Motor neuron (in vitro differentiated cells): ENCODE measurements around the gene MACROD2. TPM values are rescaled to one million over a fixed set of nuclear protein-coding genes. Genes with fewer than 3 reads are reported as not detected.

Experiments used
- ATAC-seq, 8 experiments: fragments of 200-7000 bp; cut with Tn5 transposase; replicated peaks in 6 of 8; 2 replicates each; pipeline ENCODE4 v1.8.0; 2021; ENCODE audit warnings: mild to moderate bottlenecking in 8 of 8, moderate library complexity in 8 of 8
- H3K27ac ChIP-seq, 2 donors: fragments of 250-450 bp; sonication (Bioruptor Pico); 2 replicates each; pipeline ENCODE4 v1.9.0; 2021; ENCODE audit warnings: antibody characterized with exemption in 2 of 2, mild to moderate bottlenecking in 2 of 2, moderate library complexity in 1 of 2
- H3K4me1 ChIP-seq, 2 donors: fragments of 250-450 bp; sonication (Bioruptor Pico); replicated peaks in 1 of 2; 2 replicates each; pipeline ENCODE4 v1.6.1; 2021; ENCODE audit warnings: antibody characterized with exemption in 2 of 2, mild to moderate bottlenecking in 2 of 2, moderate library complexity in 1 of 2
- H3K4me3 ChIP-seq, 5 donors: fragments of 250-450 bp; sonication (Bioruptor Pico); 2 replicates each; pipeline ENCODE4 v1.9.0; 2021; ENCODE audit warnings: antibody characterized with exemption in 5 of 5, mild to moderate bottlenecking in 5 of 5, moderate library complexity in 4 of 5
- WGBS, 10 experiments: fragments of 450-650 bp; shearing (Covaris generic); methylation state at CpG; one replicate each; pipeline ENCODE4 v1.0.0; 2022; 5-methylcytosine and 5-hydroxymethylcytosine counted together
- in situ Hi-C, 9 experiments: fragments of 400-800 bp; cut with MboI; loops; one replicate each; pipeline ENCODE4 v1.15.0; 2021; ENCODE audit warnings: low sequenced_read_pairs in 9 of 9, low pct_unique_long_range_greater_than_20kb in 2 of 9; ENCODE audit not compliant: unreplicated experiment in 9 of 9
- total RNA-seq, 8 experiments: library from RNA; unstranded; fragments of 300-600 nt; gene quantifications; 2 replicates each; pipeline versions ENCODE4 v1.2.3 to v1.2.4, GENCODE V29; 2022

Gene MACROD2
- total RNA-seq, 8 experiments from 2014 or later: 4.3 to 24.9 (median 10.4) TPM

- in situ Hi-C loops: no loop called here
- Histone ChIP-seq H3K27ac (no peak overlapping the region), H3K4me1 (no peaks in the 10 kb centered on the region), H3K4me3 (no peak overlapping the region)
- 48 to 90% (median 72%) methylated on average over 1 to 5 of the region's 5 CpGs for WGBS, 10 experiments
- no peak for ATAC-seq
Measured at GRCh38 chr20:14633507-14633906, 638.2 kb downstream of the MACROD2 start.

- H3K4me1 ChIP-seq: no peaks in the 10 kb centered on the region
- H3K4me3 ChIP-seq: no peak overlapping the region
- in situ Hi-C loops: no loop called here
- H3K27ac ChIP-seq: no peak overlapping the region
- peak in 2 of 8 experiments; percentile 17 to 57 for ATAC-seq
Measured at GRCh38 chr20:14634665-14635064, 639.3 kb downstream of the MACROD2 start.

- no peak overlapping the region for H3K27ac ChIP-seq
- no peak overlapping the region for H3K4me3 ChIP-seq
- in situ Hi-C loops: no loop called here
- ATAC-seq: no peak
- WGBS, 10 experiments: 26 to 100% (median 88%) methylated on average over 1 to 4 of the region's 4 CpGs; no CpG with 5 or more reads in 1 of the 10 experiments
- no peaks in the 10 kb centered on the region for H3K4me1 ChIP-seq
Measured at GRCh38 chr20:14637441-14637840, 642.1 kb downstream of the MACROD2 start.

GRCh38 chr20:14643146-14643545 is 647.8 kb downstream of the MACROD2 start:
- in situ Hi-C loops: no loop called here
- no peaks in the 10 kb centered on the region for H3K4me1 ChIP-seq
- H3K4me3 ChIP-seq: no peak overlapping the region
- no peak overlapping the region for H3K27ac ChIP-seq
- ATAC-seq: no peak

- 43 to 100% (median 75%) methylated on average over 1 of the region's 1 CpG; no CpG with 5 or more reads in 3 of the 10 experiments for WGBS, 10 experiments
Measured at GRCh38 chr20:14643556-14643955, 648.2 kb downstream of the MACROD2 start.

GRCh38 chr20:14644306-14645097 is 649.2 kb downstream of the MACROD2 start:
- no peaks in the 10 kb centered on the region for H3K4me1 ChIP-seq
- WGBS, 10 experiments: 49 to 95% (median 90%) methylated on average over 2 of the region's 2 CpGs; no CpG with 5 or more reads in 1 of the 10 experiments
- H3K4me3 ChIP-seq: no peak overlapping the region
- no peak overlapping the region for H3K27ac ChIP-seq
- in situ Hi-C loops: no loop called here
- no peak for ATAC-seq

More at GRCh38 chr20:14643556-14643955, 648.2 kb downstream of the MACROD2 start:
- in situ Hi-C loops: no loop called here
- Histone ChIP-seq H3K4me3 (no peak overlapping the region), H3K4me1 (no peaks in the 10 kb centered on the region), H3K27ac (no peak overlapping the region)
- no peak for ATAC-seq

- in situ Hi-C loops: no loop called here
- no peak for ATAC-seq
- 0 to 80% (median 60%) methylated on average over 1 of the region's 1 CpG; no CpG with 5 or more reads in 3 of the 10 experiments for WGBS, 10 experiments
Measured at GRCh38 chr20:14647016-14647415, 651.7 kb downstream of the MACROD2 start.

GRCh38 chr20:14649662-14650061 is 654.3 kb downstream of the MACROD2 start:
- no peaks in the 10 kb centered on the region for H3K4me1 ChIP-seq
- in situ Hi-C loops: no loop called here
- no peak overlapping the region for H3K4me3 ChIP-seq
- WGBS, 10 experiments: 0 to 100% (median 58%) methylated on average over 1 of the region's 1 CpG; no CpG with 5 or more reads in 4 of the 10 experiments
- H3K27ac ChIP-seq: no peak overlapping the region
- peak in 2 of 8 experiments; percentile 37 to 65 for ATAC-seq

More at GRCh38 chr20:14647016-14647415, 651.7 kb downstream of the MACROD2 start:
- H3K4me3 ChIP-seq: no peak overlapping the region
- H3K27ac ChIP-seq: no peak overlapping the region
- H3K4me1 ChIP-seq: no peaks in the 10 kb centered on the region

- Histone ChIP-seq H3K27ac (no peak overlapping the region), H3K4me3 (no peak overlapping the region), H3K4me1 (no peaks in the 10 kb centered on the region)
- 49 to 100% (median 80%) methylated on average over 2 to 4 of the region's 4 CpGs for WGBS, 10 experiments
- in situ Hi-C loops: no loop called here
- ATAC-seq: no peak
Measured at GRCh38 chr20:14657266-14658005, 662.1 kb downstream of the MACROD2 start.

GRCh38 chr20:14664101-14664500 is 668.8 kb downstream of the MACROD2 start:
- 0 to 89% (median 46%) methylated on average over 1 to 3 of the region's 3 CpGs; no CpG with 5 or more reads in 2 of the 10 experiments for WGBS, 10 experiments
- ATAC-seq: no peak
- in situ Hi-C loops: no loop called here
- peaks cover 3 to 4% of the 10 kb centered on the region in 2 donors for H3K4me1 ChIP-seq
- H3K4me3 ChIP-seq: no peak overlapping the region
- no peak overlapping the region for H3K27ac ChIP-seq

GRCh38 chr20:14666696-14667095 is 671.4 kb downstream of the MACROD2 start:
- peak in 2 of 8 experiments; percentile 25 to 29 for ATAC-seq
- in situ Hi-C loops: no loop called here
- Histone ChIP-seq H3K27ac (no peak overlapping the region), H3K4me3 (no peak overlapping the region), H3K4me1 (peaks cover 3 to 4% of the 10 kb centered on the region in 2 donors)
- 33 to 100% (median 60%) methylated on average over 1 of the region's 1 CpG; no CpG with 5 or more reads in 3 of the 10 experiments for WGBS, 10 experiments

- in situ Hi-C loops: no loop called here
- 40 to 100% (median 80%) methylated on average over 1 to 2 of the region's 2 CpGs; no CpG with 5 or more reads in 1 of the 10 experiments for WGBS, 10 experiments
- Histone ChIP-seq H3K4me1 (peaks cover 3 to 4% of the 10 kb centered on the region in 2 donors), H3K4me3 (no peak overlapping the region), H3K27ac (no peak overlapping the region)
- peak in 1 of 8 experiments; percentile 14 for ATAC-seq
Measured at GRCh38 chr20:14667226-14667625, 671.9 kb downstream of the MACROD2 start.

GRCh38 chr20:14672066-14672465 is 676.8 kb downstream of the MACROD2 start:
- Histone ChIP-seq H3K4me3 (no peak overlapping the region), H3K27ac (no peak overlapping the region), H3K4me1 (no peaks in the 10 kb centered on the region)
- 67 to 100% (median 100%) methylated on average over 1 to 2 of the region's 2 CpGs; no CpG with 5 or more reads in 3 of the 10 experiments for WGBS, 10 experiments
- ATAC-seq: no peak
- in situ Hi-C loops: no loop called here
